ENCODE data around the gene DDI2. TPM values are rescaled to one million over a fixed set of nuclear protein-coding genes. Genes with fewer than 3 reads are reported as not detected.

DDI2 gene
- polyA plus RNA-seq, 1 donor (not counting 4 experiments of a cell fraction or from before 2014, with no cell fraction given): 11.5 TPM

DNA sequence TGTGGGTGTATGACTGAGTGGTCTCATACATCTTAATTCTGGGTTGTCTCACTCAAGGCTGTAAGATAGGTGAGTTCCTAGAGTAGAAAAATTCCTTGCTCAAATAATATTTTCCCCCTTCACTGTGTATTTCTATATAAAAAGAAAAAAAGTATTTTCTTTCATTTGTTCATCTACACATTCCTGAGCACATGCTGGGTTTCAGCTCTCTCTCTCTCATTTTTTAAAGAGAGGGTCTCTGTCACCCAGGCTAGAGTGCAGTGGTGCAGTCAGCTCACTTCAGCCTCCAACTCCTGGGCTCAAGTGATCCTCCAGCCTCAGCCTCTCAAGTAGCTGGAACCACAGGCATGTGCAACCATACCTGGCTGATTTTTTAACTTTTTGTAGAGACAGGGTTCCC is 22.0 kb downstream of the DDI2 start:
- DNase-seq (ENCODE audit: low read depth, low spot score) (no peak), FAIRE-seq (no peak)
- no peak overlapping the region for H3K27ac ChIP-seq (ENCODE audit: control insufficient read depth, insufficient read depth, low read length)
- H3K4me3 ChIP-seq (ENCODE audit: control insufficient read depth in 2 of 3, extremely low read depth in 1 of 3, insufficient read depth in 2 of 3, low read depth in 1 of 3, low read length in 3 of 3): no peak overlapping the region
- H3K4me1 ChIP-seq (ENCODE audit: control insufficient read depth, extremely low read depth, insufficient read depth, low read length): no peaks in the 10 kb centered on the region
- H2AFZ ChIP-seq (ENCODE audit: control insufficient read depth, low read length): no peak overlapping the region
- H3K9me1 ChIP-seq (ENCODE audit: control insufficient read depth, extremely low read depth, insufficient read depth, low read length): no peaks in the 10 kb centered on the region
- no peak for TF ChIP-seq CTCF (optimal IDR thresholded peaks at IDR 0.05 in 1 of 3, IDR thresholded peaks at IDR 0.05 in 1 of 3, conservative IDR thresholded peaks at IDR 0.05 in 1 of 3; ENCODE audit: extremely low read depth in 1 of 3, insufficient read depth in 2 of 3, low read length in 3 of 3)
- no peak for TF ChIP-seq EZH2 (IDR thresholded peaks at IDR 0.05; ENCODE audit: low read length)
- no peaks in the 10 kb centered on the region for H3K79me2 ChIP-seq (ENCODE audit: control insufficient read depth, insufficient read depth, low read length)
- H3K36me3 ChIP-seq (ENCODE audit: control insufficient read depth in 2 of 2, extremely low read depth in 1 of 2, insufficient read depth in 2 of 2, low read length in 2 of 2): peaks cover 23 to 32% of the 10 kb centered on the region in 2 experiments
- no peak overlapping the region for H3K9ac ChIP-seq (ENCODE audit: control insufficient read depth, extremely low read depth, insufficient read depth, low read length)
- no peaks in the 10 kb centered on the region for H3K9me3 ChIP-seq (ENCODE audit: control insufficient read depth, low read depth, low read length)
- dilution Hi-C loops (cut with MboI; ENCODE audit: extremely low pct_ligation_motif_present, low sequenced_read_pairs): no loop called here
- no peaks in the 10 kb centered on the region for H3K27me3 ChIP-seq (ENCODE audit: control insufficient read depth, extremely low read depth, insufficient read depth, low read length)
- no peak overlapping the region for H3K4me2 ChIP-seq (ENCODE audit: control insufficient read depth, extremely low read depth, insufficient read depth, low read depth, low read length)
- H4K20me1 ChIP-seq (ENCODE audit: control insufficient read depth, extremely low read depth, insufficient read depth, low read length): no peaks in the 10 kb centered on the region

- Histone ChIP-seq H3K4me2 (ENCODE audit: control insufficient read depth, extremely low read depth, insufficient read depth, low read depth, low read length) (no peak overlapping the region), H3K9me1 (ENCODE audit: control insufficient read depth, extremely low read depth, insufficient read depth, low read length) (no peaks in the 10 kb centered on the region), H3K9ac (ENCODE audit: control insufficient read depth, extremely low read depth, insufficient read depth, low read length) (no peak overlapping the region), H3K4me1 (ENCODE audit: control insufficient read depth, extremely low read depth, insufficient read depth, low read length) (no peaks in the 10 kb centered on the region), H3K4me3 (ENCODE audit: control insufficient read depth in 2 of 3, extremely low read depth in 1 of 3, insufficient read depth in 2 of 3, low read depth in 1 of 3, low read length in 3 of 3) (no peak overlapping the region), H3K27me3 (ENCODE audit: control insufficient read depth, extremely low read depth, insufficient read depth, low read length) (no peaks in the 10 kb centered on the region), H3K79me2 (ENCODE audit: control insufficient read depth, insufficient read depth, low read length) (no peaks in the 10 kb centered on the region), H3K27ac (ENCODE audit: control insufficient read depth, insufficient read depth, low read length) (no peak overlapping the region), H3K9me3 (ENCODE audit: control insufficient read depth, low read depth, low read length) (no peaks in the 10 kb centered on the region), H2AFZ (ENCODE audit: control insufficient read depth, low read length) (no peak overlapping the region), H3K36me3 (ENCODE audit: control insufficient read depth in 2 of 2, extremely low read depth in 1 of 2, insufficient read depth in 2 of 2, low read length in 2 of 2) (peaks cover 23 to 28% of the 10 kb centered on the region in 2 experiments), H4K20me1 (ENCODE audit: control insufficient read depth, extremely low read depth, insufficient read depth, low read length) (no peaks in the 10 kb centered on the region)
- dilution Hi-C loops (cut with MboI; ENCODE audit: extremely low pct_ligation_motif_present, low sequenced_read_pairs): no loop called here
- FAIRE-seq (no peak), DNase-seq (ENCODE audit: low read depth, low spot score) (no peak)
- no peak for TF ChIP-seq EZH2 (IDR thresholded peaks at IDR 0.05; ENCODE audit: low read length)
- no peak for TF ChIP-seq CTCF (optimal IDR thresholded peaks at IDR 0.05 in 1 of 3, IDR thresholded peaks at IDR 0.05 in 1 of 3, conservative IDR thresholded peaks at IDR 0.05 in 1 of 3; ENCODE audit: extremely low read depth in 1 of 3, insufficient read depth in 2 of 3, low read length in 3 of 3)
These were observed 22.7 kb downstream of the DDI2 start for GRCh38 chr1:15639931-15640330.

Measured in keratinocyte (primary cell).